HFFc6 (cell line): ENCODE data around the gene SLC19A2. TPM values are rescaled to one million over a fixed set of nuclear protein-coding genes. Genes with fewer than 3 reads are reported as not detected.

Source experiments
- DNase-seq: peaks from one replicate; pipeline ENCODE4 v3.0.0-alpha.2; 2018
- H3K27ac Mint-ChIP-seq: 2 replicates; pipeline ENCODE4 v1.8.0; 2020; ENCODE audit warnings: mild to moderate bottlenecking, mixed read lengths
- H3K27me3 Mint-ChIP-seq: 2 replicates; pipeline ENCODE4 v1.8.0; 2021; ENCODE audit warnings: mild to moderate bottlenecking, moderate library complexity, mixed read lengths; ENCODE audit not compliant: insufficient read depth
- H3K36me3 Mint-ChIP-seq: 2 replicates; pipeline ENCODE4 v1.8.0; 2021; ENCODE audit warnings: low read depth, mixed read lengths
- H3K4me1 Mint-ChIP-seq: 2 replicates; pipeline ENCODE4 v1.8.0; 2020; ENCODE audit warnings: low read depth, mixed read lengths
- H3K4me3 Mint-ChIP-seq: 2 replicates; pipeline ENCODE4 v1.8.0; 2020; ENCODE audit warnings: mild to moderate bottlenecking, moderate library complexity, mixed read lengths
- H3K9me3 Mint-ChIP-seq: 2 replicates; pipeline ENCODE4 v1.8.0; 2020; ENCODE audit warnings: mild to moderate bottlenecking, mixed read lengths
- total RNA-seq, 6 experiments: library from RNA; stranded (reverse); fragmentation: NEBNext Ultra II Directional; extraction: Animal tissue kit (Norgen Biotek cat#: 25700); gene quantifications; 2 replicates in 1 of 6; 3 replicates in 5 of 6; pipeline ENCODE4 v1.2.3, GENCODE V29; 2021
- TF ChIP-seq, protein P1 (sequence below): fragments of 200-600 bp; sonication (generic); IDR thresholded peaks from 2 replicates; pipeline ENCODE4 v1.5.0; 2021; ENCODE audit warnings: antibody characterized with exemption, mild to moderate bottlenecking

SLC19A2 gene
- total RNA-seq, 6 experiments from 2014 or later = 2.3 to 3.2 (median 2.8) TPM

DNA sequence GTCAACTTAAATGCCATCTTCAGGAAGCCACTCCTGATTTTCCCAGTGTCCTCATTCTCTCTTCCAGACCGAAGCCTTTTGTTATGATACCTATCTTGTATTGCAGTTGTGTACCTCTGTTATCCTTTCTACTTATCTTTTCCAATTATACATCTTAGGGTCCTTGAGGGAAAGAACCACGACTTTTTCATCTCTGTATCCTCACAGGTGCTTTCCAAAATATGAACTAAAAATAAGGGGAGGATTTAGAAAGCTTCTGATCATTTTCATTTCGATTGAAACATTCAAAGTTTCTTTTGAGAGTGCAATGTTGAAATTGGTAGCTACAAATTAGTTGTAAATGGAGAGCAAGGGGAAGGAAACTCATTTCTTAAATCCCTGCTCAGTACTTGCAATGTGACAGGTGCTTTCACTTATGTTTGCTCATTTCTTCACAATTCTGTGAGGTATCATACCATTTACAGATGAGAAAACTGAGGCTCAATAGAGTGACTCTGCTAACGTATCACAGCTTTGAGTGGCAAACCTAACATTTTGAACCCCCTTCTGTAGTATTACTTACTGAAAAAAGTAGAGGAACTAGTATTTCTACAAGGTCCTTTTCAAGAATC, 24.2 kb downstream of the SLC19A2 start:
- Mint-ChIP-seq H3K4me3 (no peak overlapping the region), H3K27me3 (no peaks in the 10 kb centered on the region), H3K36me3 (peaks cover 10% of the 10 kb centered on the region), H3K27ac (no peak overlapping the region), H3K4me1 (peaks cover 7% of the 10 kb centered on the region; the same call in 1 of the 2 replicates), H3K9me3 (peaks cover 10% of the 10 kb centered on the region)
- TF ChIP-seq, protein P1, sequence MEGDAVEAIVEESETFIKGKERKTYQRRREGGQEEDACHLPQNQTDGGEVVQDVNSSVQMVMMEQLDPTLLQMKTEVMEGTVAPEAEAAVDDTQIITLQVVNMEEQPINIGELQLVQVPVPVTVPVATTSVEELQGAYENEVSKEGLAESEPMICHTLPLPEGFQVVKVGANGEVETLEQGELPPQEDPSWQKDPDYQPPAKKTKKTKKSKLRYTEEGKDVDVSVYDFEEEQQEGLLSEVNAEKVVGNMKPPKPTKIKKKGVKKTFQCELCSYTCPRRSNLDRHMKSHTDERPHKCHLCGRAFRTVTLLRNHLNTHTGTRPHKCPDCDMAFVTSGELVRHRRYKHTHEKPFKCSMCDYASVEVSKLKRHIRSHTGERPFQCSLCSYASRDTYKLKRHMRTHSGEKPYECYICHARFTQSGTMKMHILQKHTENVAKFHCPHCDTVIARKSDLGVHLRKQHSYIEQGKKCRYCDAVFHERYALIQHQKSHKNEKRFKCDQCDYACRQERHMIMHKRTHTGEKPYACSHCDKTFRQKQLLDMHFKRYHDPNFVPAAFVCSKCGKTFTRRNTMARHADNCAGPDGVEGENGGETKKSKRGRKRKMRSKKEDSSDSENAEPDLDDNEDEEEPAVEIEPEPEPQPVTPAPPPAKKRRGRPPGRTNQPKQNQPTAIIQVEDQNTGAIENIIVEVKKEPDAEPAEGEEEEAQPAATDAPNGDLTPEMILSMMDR = no peak
- no peak for DNase-seq

DNA sequence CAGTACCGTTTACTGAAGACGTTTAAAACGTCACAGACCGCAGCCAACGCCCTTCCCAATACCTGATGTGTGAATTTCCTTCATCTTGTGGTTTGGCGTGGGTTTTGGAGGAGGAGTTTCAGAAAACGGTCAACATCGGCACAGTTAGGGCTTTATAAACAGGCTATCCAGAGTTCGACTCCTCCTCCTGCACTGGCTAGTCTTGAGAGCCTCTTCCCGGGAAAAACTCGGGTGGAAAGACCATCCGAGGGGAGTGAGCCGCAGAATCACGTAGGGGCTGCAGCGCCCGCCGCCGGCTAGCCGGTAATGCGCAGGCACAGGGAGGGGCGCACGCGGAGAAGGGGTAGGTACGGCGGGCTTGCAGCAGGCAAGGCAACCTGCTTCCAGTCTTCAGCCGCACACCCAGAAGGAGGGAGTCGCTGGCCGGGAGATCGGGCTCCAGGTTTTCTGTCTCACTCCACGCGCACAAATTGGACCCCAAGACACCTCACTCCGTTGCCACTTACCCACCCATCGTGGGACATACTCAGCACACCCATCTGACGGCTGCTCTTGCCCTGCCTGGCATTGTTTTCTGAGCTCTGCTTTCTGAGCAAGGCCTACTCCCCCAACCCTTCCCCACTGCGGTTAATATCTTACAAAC, 25.4 kb downstream of the SLC19A2 start:
- TF ChIP-seq, protein P1 = no peak
- H3K27me3 Mint-ChIP-seq = no peaks in the 10 kb centered on the region
- H3K4me1 Mint-ChIP-seq = peaks cover 7% of the 10 kb centered on the region; the same call in 1 of the 2 replicates
- H3K27ac Mint-ChIP-seq = no peak overlapping the region
- peaks cover 10% of the 10 kb centered on the region for H3K36me3 Mint-ChIP-seq
- DNase-seq = no peak
- H3K9me3 Mint-ChIP-seq = peaks cover 11% of the 10 kb centered on the region
- peak overlapping the region; percentile 47; the same call in 1 of the 2 replicates for H3K4me3 Mint-ChIP-seq

DNA sequence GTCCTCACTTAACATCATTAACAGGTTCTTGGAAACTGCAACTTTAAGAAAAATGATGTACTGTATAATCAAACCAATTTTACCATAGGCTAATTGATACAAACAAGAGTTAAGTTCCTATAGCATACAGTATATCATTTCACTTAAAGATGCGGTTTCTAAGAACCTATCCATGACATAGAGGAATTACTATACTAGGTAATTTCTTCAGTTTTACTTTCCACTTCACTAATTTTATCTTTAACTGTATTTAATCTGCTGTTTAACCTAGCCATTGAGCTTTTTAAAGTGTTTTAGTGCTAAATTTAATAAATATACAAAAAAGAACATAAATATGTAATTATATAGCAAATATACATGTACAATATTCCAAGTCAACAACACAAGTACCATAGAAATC, 28.3 kb downstream of the SLC19A2 start:
- TF ChIP-seq, protein P1 = no peak
- Mint-ChIP-seq H3K36me3 (peaks cover 10% of the 10 kb centered on the region), H3K4me1 (peaks cover 7% of the 10 kb centered on the region; the same call in 1 of the 2 replicates), H3K27ac (no peak overlapping the region), H3K27me3 (no peaks in the 10 kb centered on the region), H3K4me3 (no peak overlapping the region), H3K9me3 (peaks cover 11% of the 10 kb centered on the region)
- DNase-seq = no peak

DNA sequence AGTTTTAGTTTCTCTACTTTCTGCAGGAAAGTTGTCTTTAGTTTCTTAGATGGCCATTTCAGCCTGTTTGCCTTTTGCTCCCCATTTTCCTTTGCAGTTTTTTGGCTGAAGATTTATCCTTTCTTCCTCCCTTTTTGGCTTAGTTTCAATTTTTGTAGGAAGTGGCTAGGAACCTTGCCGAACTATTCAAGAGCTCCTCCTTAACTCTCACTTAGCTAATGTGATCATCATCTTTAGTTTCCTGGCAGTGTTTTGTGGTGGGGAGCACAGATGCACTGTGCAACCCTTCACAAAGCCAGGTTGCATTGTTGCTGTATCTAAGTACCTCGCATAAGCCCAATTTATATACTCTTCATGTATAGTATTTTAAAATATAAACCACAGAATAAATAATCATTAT, 29.7 kb downstream of the SLC19A2 start:
- peaks cover 11% of the 10 kb centered on the region for H3K9me3 Mint-ChIP-seq
- DNase-seq = no peak
- H3K36me3 Mint-ChIP-seq = peaks cover 7% of the 10 kb centered on the region
- TF ChIP-seq, protein P1 = no peak
- H3K4me1 Mint-ChIP-seq = peaks cover 3% of the 10 kb centered on the region; the same call in 1 of the 2 replicates
- H3K27me3 Mint-ChIP-seq = peaks cover 2% of the 10 kb centered on the region; the same call in 1 of the 2 replicates
- no peak overlapping the region for H3K4me3 Mint-ChIP-seq
- no peak overlapping the region for H3K27ac Mint-ChIP-seq

DNA sequence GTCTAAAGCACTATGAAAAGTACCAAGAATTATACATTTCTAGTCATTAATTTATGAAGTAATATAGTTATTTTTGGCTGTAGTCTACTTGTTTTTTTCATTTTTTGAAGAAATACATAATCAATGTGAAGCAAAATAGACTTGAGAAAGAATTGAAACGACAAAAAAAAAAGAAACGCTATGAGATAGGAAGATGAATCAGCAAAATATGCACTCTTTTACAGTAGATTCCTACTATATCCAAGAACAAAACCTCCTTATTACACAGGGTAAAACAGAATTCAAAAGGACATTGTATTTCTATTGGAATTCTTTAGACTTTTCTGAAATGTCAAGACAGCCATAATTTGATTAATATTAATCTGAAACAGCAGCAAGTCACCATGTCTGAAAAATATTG, 32.8 kb downstream of the SLC19A2 start:
- Mint-ChIP-seq H3K27ac (no peak overlapping the region), H3K27me3 (peaks cover 2% of the 10 kb centered on the region; the same call in 1 of the 2 replicates), H3K9me3 (peaks cover 11% of the 10 kb centered on the region), H3K4me3 (no peak overlapping the region), H3K4me1 (no peaks in the 10 kb centered on the region), H3K36me3 (peaks cover 7% of the 10 kb centered on the region; the same call in 1 of the 2 replicates)
- TF ChIP-seq, protein P1 = no peak
- no peak for DNase-seq
